NB4 (cell line): ENCODE results near the gene PLGLB2.
"Not testable (repeated sequence)": the region's sequence is repeated elsewhere in the genome, so short reads cannot be mapped to it uniquely, and the experiment has no call there.

Source experiments
- DNase-seq: peaks from one replicate; pipeline ENCODE4 v3.0.0; 2010; ENCODE audit warnings: low read depth
- H3K4me3 ChIP-seq: one replicate; pipeline ENCODE4 v1.5.1; 2011; ENCODE audit warnings: mild to moderate bottlenecking, low read depth, low read length, moderate library complexity

Gene PLGLB2

GRCh38 chr2:87747791-87748190, at the start of gene PLGLB2:
TSS of gene PLGLB2 (plus strand) at chr2:87748087. CDS start at chr2:87748154, 67 bp downstream.
- not testable (repeated sequence) for DNase-seq, H3K4me3 ChIP-seq

GRCh38 chr2:87704572-87705323, 43.1 kb upstream of the PLGLB2 start:
- DNase-seq, H3K4me3 ChIP-seq: not testable (repeated sequence)

DNA sequence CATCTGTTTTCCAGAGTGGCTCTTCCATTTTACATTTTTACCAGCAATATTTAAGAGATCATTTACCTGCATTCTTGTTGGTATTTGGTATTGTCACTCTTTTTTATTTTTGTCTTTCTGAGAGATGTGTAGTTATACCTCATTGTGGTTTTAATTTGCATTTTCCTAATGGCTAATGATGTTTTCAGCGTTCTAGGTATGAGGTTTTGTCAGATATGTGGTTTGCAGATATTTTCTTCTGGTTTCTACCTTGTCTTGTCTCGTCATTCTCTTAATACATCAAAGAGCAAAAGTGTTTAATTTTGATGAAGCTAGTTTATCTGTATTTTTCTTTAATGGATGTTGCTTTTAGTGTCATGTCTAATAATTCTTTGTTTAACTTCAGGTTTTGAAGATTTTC, 39.5 kb upstream of the PLGLB2 start:
- H3K4me3 ChIP-seq, DNase-seq: not testable (repeated sequence)

GRCh38 chr2:87727940-87728599, 19.8 kb upstream of the PLGLB2 start:
- not testable (repeated sequence) for H3K4me3 ChIP-seq, DNase-seq

GRCh38 chr2:87740928-87741327, 7.0 kb upstream of the PLGLB2 start:
- DNase-seq, H3K4me3 ChIP-seq: not testable (repeated sequence)

GRCh38 chr2:87742393-87743108, 5.3 kb upstream of the PLGLB2 start:
- DNase-seq, H3K4me3 ChIP-seq: not testable (repeated sequence)

DNA sequence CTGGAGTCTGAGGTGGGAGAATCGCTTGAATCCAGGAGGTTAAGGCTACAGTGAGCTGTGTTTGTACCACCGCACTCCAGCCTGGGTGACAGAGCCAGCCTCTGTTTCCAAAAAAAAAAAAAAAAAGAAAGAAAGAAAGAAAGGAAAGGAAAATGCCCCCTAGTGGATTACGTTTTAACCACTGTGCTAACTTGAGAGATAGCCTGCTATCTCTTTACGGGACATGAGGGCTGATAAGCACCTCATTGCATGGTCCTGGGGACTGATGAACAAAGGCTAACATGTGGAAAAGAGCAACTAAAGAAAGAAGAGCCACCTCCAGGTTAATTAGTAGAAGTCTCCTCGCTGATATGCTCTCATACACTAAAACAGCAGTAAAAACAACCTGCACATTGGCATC, 4.2 kb upstream of the PLGLB2 start:
- not testable (repeated sequence) for DNase-seq, H3K4me3 ChIP-seq

DNA sequence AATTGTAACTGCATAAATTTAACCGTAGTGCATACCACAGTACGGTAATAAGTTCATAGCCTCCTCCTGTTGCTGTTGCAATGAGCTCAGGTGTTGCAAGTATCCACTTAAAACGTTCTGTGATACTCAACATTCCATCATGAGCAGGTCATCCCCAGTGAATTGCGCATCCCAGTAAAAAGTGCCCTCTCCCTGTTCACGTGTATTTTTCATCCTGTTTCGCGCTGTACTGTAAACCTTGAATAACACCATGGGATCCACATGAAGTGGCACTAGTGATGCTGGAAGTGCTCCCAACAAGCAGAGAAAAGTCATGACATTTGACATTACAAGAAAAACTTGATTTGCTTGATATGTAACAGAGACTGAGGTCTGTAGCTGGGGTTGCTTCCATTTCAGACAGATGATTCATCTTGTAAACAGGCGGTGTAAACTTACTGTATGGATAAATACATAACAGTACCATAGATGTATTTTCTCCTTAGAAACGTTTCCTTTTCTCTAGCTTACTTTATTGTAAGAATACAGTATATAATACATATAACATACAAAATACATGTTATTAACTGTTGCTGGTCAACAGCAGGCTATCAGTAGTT, 2.4 kb upstream of the PLGLB2 start:
- not testable (repeated sequence) for DNase-seq, H3K4me3 ChIP-seq

DNA sequence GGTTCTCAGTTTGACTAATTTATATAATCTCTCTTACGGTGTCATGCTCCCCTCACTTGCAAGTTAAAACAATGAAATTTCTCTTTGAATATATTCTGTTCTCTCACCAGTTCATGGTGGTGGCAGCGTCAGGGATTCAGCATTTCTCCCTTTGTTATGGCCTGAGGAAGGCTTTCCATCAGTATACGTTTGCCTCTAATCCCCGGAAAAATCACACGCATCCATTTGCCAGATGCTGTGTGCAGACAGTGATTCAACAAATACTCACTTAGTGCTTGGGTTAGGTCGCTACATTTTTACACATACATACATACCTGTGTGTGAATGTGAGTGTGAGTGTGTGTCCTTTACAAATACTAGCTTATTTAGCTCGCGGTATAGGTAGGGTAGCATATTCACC, 637 bp downstream of the PLGLB2 start:
- H3K4me3 ChIP-seq, DNase-seq: not testable (repeated sequence)

- not testable (repeated sequence) for DNase-seq, H3K4me3 ChIP-seq
Observed at GRCh38 chr2:87750560-87750959, 2.7 kb downstream of the PLGLB2 start.

DNA sequence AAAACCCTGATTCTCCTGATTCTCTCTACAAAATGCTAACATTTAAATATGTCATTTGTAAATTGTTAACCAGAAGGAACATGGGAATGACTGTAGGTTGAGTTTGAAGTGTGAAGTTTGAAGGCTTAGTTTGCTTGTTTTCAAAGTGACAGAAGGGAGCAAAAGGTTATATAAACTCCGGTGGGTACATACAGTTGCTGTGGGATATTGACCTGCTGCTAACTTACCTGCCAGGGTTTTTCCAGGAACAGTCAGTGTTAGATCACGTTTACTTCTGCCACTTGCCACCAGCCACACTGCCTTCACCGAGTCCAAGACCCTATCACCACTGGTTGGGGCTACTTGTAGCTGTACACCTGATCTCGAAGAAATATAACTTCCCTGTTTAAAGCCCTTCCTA, 6.9 kb downstream of the PLGLB2 start:
- not testable (repeated sequence) for DNase-seq, H3K4me3 ChIP-seq
